Tibial nerve (tissue), 4 donors: Measurements from ENCODE around the gene TPSD1. TPM values are rescaled to one million over a fixed set of nuclear protein-coding genes. Genes with fewer than 3 reads are reported as not detected.

ENCODE experiments used
- DNase-seq, 2 donors: peaks; one replicate each; pipeline ENCODE4 v3.0.0-alpha.2; 2019; ENCODE audit warnings: low spot score in 2 of 2
- H3K27ac ChIP-seq, 4 donors: fragments of 200-600 bp; sonication (generic) in 3 of 4; one replicate each; pipeline ENCODE4 v1.5.1; 2017 to 2019; ENCODE audit warnings: mild to moderate bottlenecking in 1 of 4
- H3K27me3 ChIP-seq, 2 donors: fragments of 200-600 bp; sonication (generic) in 1 of 2; one replicate each; pipeline versions ENCODE4 v1.5.1 to v1.6.0; 2017 to 2019
- H3K36me3 ChIP-seq, 3 donors: fragments of 200-600 bp; sonication (generic); one replicate each; pipeline ENCODE4 v1.5.1; 2018 to 2019
- H3K4me1 ChIP-seq, 4 donors: fragments of 200-600 bp; sonication (generic) in 3 of 4; one replicate each; pipeline ENCODE4 v1.5.1; 2017 to 2019
- H3K4me3 ChIP-seq, 4 donors: fragments of 200-600 bp; sonication (generic) in 3 of 4; one replicate each; pipeline ENCODE4 v1.5.1; 2017 to 2019; ENCODE audit warnings: mild to moderate bottlenecking in 1 of 4, moderate library complexity in 1 of 4
- H3K9me3 ChIP-seq, 4 donors: fragments of 200-600 bp; sonication (generic) in 3 of 4; one replicate each; pipeline ENCODE4 v1.5.1; 2017 to 2019
- CTCF ChIP-seq, 5 experiments: fragments of 200-600 bp in 3 of 5; fragments of 450-650 bp in 2 of 5; sonication (generic) in 3 of 5; IDR thresholded peaks; one replicate each; pipeline ENCODE4 v1.5.1; 2016 to 2019; ENCODE audit warnings: antibody characterized with exemption in 5 of 5, mild to moderate bottlenecking in 3 of 5, moderate library complexity in 2 of 5
- EP300 ChIP-seq, 2 donors: sonication (generic); formaldehyde crosslinking; IDR thresholded peaks; one replicate each; pipeline ENCODE4 v1.6.1; 2017; ENCODE audit warnings: antibody characterized with exemption in 2 of 2, mild to moderate bottlenecking in 1 of 2
- POLR2A ChIP-seq, 2 donors: fragments of 450-650 bp; IDR thresholded peaks; one replicate each; pipeline ENCODE4 v1.6.1; 2017; ENCODE audit warnings: antibody characterized with exemption in 2 of 2, mild to moderate bottlenecking in 2 of 2, moderate library complexity in 2 of 2
- WGBS, 2 donors: methylation state at CpG; one replicate each; pipeline ENCODE4 v1.1.5; 2018; 5-methylcytosine and 5-hydroxymethylcytosine counted together
- total RNA-seq, 4 donors: library from RNA; depleted of rRNA; stranded (reverse); fragments of >200 nt; gene quantifications; one replicate each; pipeline ENCODE4 v1.1.0, GENCODE V29; 2016

The TPSD1 gene
- total RNA-seq, 4 donors from 2014 or later = 2.7 to 14.0 (median 6.3) TPM; not detected in 1

GRCh38 chr16:1260101-1260680 lies 4.3 kb downstream of the TPSD1 start:
- H3K9me3 ChIP-seq = no peaks in the 10 kb centered on the region
- H3K27ac ChIP-seq = no peak overlapping the region
- H3K4me3 ChIP-seq = no peak overlapping the region
- H3K27me3 ChIP-seq = peaks cover 0 to 70% of the 10 kb centered on the region in 2 donors
- DNase-seq = no peak
- no peaks in the 10 kb centered on the region for H3K4me1 ChIP-seq
- WGBS, 2 donors = 69 to 74% methylated on average over 13 to 19 of the region's 36 CpGs
- H3K36me3 ChIP-seq = no peaks in the 10 kb centered on the region
- TF ChIP-seq CTCF (IDR thresholded peaks at IDR 0.05) = no peak
- TF ChIP-seq EP300 (IDR thresholded peaks at IDR 0.05) = no peak
- no peak for TF ChIP-seq POLR2A (IDR thresholded peaks at IDR 0.05)

GRCh38 chr16:1261131-1261892 lies 5.4 kb downstream of the TPSD1 start:
- Histone ChIP-seq H3K4me3 (no peak overlapping the region), H3K4me1 (no peaks in the 10 kb centered on the region), H3K27me3 (peaks cover 0 to 66% of the 10 kb centered on the region in 2 donors), H3K36me3 (no peaks in the 10 kb centered on the region), H3K27ac (no peak overlapping the region), H3K9me3 (no peaks in the 10 kb centered on the region)
- TF ChIP-seq CTCF (IDR thresholded peaks at IDR 0.05) (no peak), POLR2A (IDR thresholded peaks at IDR 0.05) (no peak), EP300 (IDR thresholded peaks at IDR 0.05) (no peak)
- 8% methylated on average over 21 to 44 of the region's 47 CpGs for WGBS, 2 donors
- DNase-seq = no peak

GRCh38 chr16:1262210-1262845 lies 6.5 kb downstream of the TPSD1 start:
- TF ChIP-seq EP300 (IDR thresholded peaks at IDR 0.05) (no peak), POLR2A (IDR thresholded peaks at IDR 0.05) (no peak), CTCF (IDR thresholded peaks at IDR 0.05) (no peak)
- no peak overlapping the region for H3K27ac ChIP-seq
- no peaks in the 10 kb centered on the region for H3K36me3 ChIP-seq
- WGBS, 2 donors = 73 to 77% methylated on average over 17 to 30 of the region's 32 CpGs
- DNase-seq = no peak
- H3K9me3 ChIP-seq = no peaks in the 10 kb centered on the region
- H3K4me3 ChIP-seq = no peak overlapping the region
- H3K4me1 ChIP-seq = no peaks in the 10 kb centered on the region
- H3K27me3 ChIP-seq = peaks cover 0 to 59% of the 10 kb centered on the region in 2 donors

- Histone ChIP-seq H3K27me3 (peaks cover 0 to 54% of the 10 kb centered on the region in 2 donors), H3K4me3 (no peak overlapping the region), H3K27ac (no peak overlapping the region), H3K9me3 (no peaks in the 10 kb centered on the region), H3K4me1 (no peaks in the 10 kb centered on the region), H3K36me3 (no peaks in the 10 kb centered on the region)
- DNase-seq = no peak
- 67 to 81% methylated on average over 1 to 8 of the region's 9 CpGs for WGBS, 2 donors
- TF ChIP-seq EP300 (IDR thresholded peaks at IDR 0.05) = no peak
- TF ChIP-seq POLR2A (IDR thresholded peaks at IDR 0.05) = no peak
- TF ChIP-seq CTCF (IDR thresholded peaks at IDR 0.05) = no peak
These were observed 7.0 kb downstream of the TPSD1 start for GRCh38 chr16:1262846-1263221.
